Right ventricle myocardium superior (tissue), 1 donor: ENCODE measurements around the gene MYEOV. TPM values are rescaled to one million over a fixed set of nuclear protein-coding genes. Genes with fewer than 3 reads are reported as not detected.

Source experiments
- ATAC-seq: fragments of 200-7000 bp; cut with Tn5 transposase; one replicate; pipeline ENCODE4 v1.9.1; 2020; ENCODE audit warnings: mild to moderate bottlenecking; ENCODE audit not compliant: poor library complexity
- DNase-seq: peaks from one replicate; pipeline ENCODE4 v3.0.0-alpha.2; 2020
- intact Hi-C: fragments of 100-400 bp; cut with DNase I; formaldehyde crosslinking; loops from one replicate; pipeline ENCODE4 v1.11.2; 2022
- long read RNA-seq: library from polyadenylated mRNA; unstranded; transcript quantifications from one replicate; pipeline ENCODE4 v2.0.0, GENCODE V29; 2021
- total RNA-seq: library from RNA; stranded (reverse); fragmentation: NEBNext Ultra II Directional; extraction: Animal tissue kit (Norgen Biotek cat#: 25700); gene quantifications from one replicate; pipeline ENCODE4 v1.2.1, GENCODE V29; 2021
- donor health status: DM: no; HTN: yes; CAD: no; lungs with severe emphysema.

MYEOV gene
- not detected for total RNA-seq
- long read RNA-seq, partial matches to known transcripts, result 1 of 1 reads
- long read RNA-seq, other reads (novel, unspliced or antisense), result 0 of 1 reads

- DNase-seq (peak; percentile 40), ATAC-seq (no peak)
- intact Hi-C loops, result loop anchor here (10.0 kb wide), 1 partner anchor 151 kb away; no protein-coding TSS in a partner anchor
Observed at GRCh38 chr11:69293819-69294505, at the start of gene MYEOV. Gene MYEOV (plus strand): TSS chr11:69294155. CDS start chr11:69295355, 1,200 bp downstream.

- intact Hi-C loops, result no loop called here
- DNase-seq, result no peak
- no peak for ATAC-seq
Observed at GRCh38 chr11:69244266-69244665, 49.7 kb upstream of the MYEOV start.

GRCh38 chr11:69245041-69245440, 48.9 kb upstream of the MYEOV start:
- ATAC-seq, result no peak
- no peak for DNase-seq
- intact Hi-C loops, result no loop called here

- peak; percentile 72 for ATAC-seq
- no peak for DNase-seq
- intact Hi-C loops, result no loop called here
Observed at GRCh38 chr11:69245491-69246345, 48.2 kb upstream of the MYEOV start.

- ATAC-seq, result no peak
Observed at GRCh38 chr11:69249311-69250185, 44.4 kb upstream of the MYEOV start.

GRCh38 chr11:69250186-69251056, 43.5 kb upstream of the MYEOV start:
- intact Hi-C loops, result no loop called here
- DNase-seq (no peak), ATAC-seq (no peak)

More at GRCh38 chr11:69249311-69250185, 44.4 kb upstream of the MYEOV start:
- no peak for DNase-seq
- intact Hi-C loops, result no loop called here

GRCh38 chr11:69251057-69251393, 42.9 kb upstream of the MYEOV start:
- no peak for DNase-seq
- intact Hi-C loops, result no loop called here
- ATAC-seq, result no peak

GRCh38 chr11:69251639-69252489, 42.1 kb upstream of the MYEOV start:
- DNase-seq, result no peak
- intact Hi-C loops, result no loop called here
- ATAC-seq, result no peak

GRCh38 chr11:69252490-69252837, 41.5 kb upstream of the MYEOV start:
- intact Hi-C loops, result no loop called here
- DNase-seq, result no peak
- no peak for ATAC-seq

- ATAC-seq (no peak), DNase-seq (no peak)
- intact Hi-C loops, result no loop called here
Observed at GRCh38 chr11:69253028-69253427, 40.9 kb upstream of the MYEOV start.

GRCh38 chr11:69257134-69257533, 36.8 kb upstream of the MYEOV start:
- ATAC-seq, result no peak
- intact Hi-C loops, result no loop called here

GRCh38 chr11:69257838-69258658, 35.9 kb upstream of the MYEOV start:
- intact Hi-C loops, result no loop called here
- ATAC-seq, result no peak
- no peak for DNase-seq

More at GRCh38 chr11:69257134-69257533, 36.8 kb upstream of the MYEOV start:
- DNase-seq, result no peak

- ATAC-seq, result no peak
- DNase-seq, result no peak
- intact Hi-C loops, result no loop called here
Observed at GRCh38 chr11:69259096-69259495, 34.9 kb upstream of the MYEOV start.

- intact Hi-C loops, result no loop called here
- no peak for ATAC-seq
- DNase-seq, result no peak
Observed at GRCh38 chr11:69260622-69261021, 33.3 kb upstream of the MYEOV start.

GRCh38 chr11:69261116-69261515, 32.8 kb upstream of the MYEOV start:
- ATAC-seq (no peak), DNase-seq (no peak)
- intact Hi-C loops, result no loop called here

GRCh38 chr11:69262918-69263735, 30.8 kb upstream of the MYEOV start:
- ATAC-seq (no peak), DNase-seq (no peak)
- intact Hi-C loops, result no loop called here
